ENCODE results near the gene CDHR3.

- no peak for TF ChIP-seq MAZ (IDR thresholded peaks at IDR 0.05; ENCODE audit: borderline replicate concordance, low read depth, low read length)
- TF ChIP-seq, protein P1, sequence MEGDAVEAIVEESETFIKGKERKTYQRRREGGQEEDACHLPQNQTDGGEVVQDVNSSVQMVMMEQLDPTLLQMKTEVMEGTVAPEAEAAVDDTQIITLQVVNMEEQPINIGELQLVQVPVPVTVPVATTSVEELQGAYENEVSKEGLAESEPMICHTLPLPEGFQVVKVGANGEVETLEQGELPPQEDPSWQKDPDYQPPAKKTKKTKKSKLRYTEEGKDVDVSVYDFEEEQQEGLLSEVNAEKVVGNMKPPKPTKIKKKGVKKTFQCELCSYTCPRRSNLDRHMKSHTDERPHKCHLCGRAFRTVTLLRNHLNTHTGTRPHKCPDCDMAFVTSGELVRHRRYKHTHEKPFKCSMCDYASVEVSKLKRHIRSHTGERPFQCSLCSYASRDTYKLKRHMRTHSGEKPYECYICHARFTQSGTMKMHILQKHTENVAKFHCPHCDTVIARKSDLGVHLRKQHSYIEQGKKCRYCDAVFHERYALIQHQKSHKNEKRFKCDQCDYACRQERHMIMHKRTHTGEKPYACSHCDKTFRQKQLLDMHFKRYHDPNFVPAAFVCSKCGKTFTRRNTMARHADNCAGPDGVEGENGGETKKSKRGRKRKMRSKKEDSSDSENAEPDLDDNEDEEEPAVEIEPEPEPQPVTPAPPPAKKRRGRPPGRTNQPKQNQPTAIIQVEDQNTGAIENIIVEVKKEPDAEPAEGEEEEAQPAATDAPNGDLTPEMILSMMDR (IDR thresholded peaks at IDR 0.05) = no peak
- no peak for TF ChIP-seq CHD2 (IDR thresholded peaks at IDR 0.05; ENCODE audit: low read length, partially characterized antibody)
- TF ChIP-seq ESRRA (IDR thresholded peaks at IDR 0.05; ENCODE audit: borderline replicate concordance, low read length) = no peak
- no peak for TF ChIP-seq CHD4 (IDR thresholded peaks at IDR 0.05; ENCODE audit: borderline replicate concordance)
Observed at GRCh38 chr7:106076537-106076936, 113.5 kb downstream of the CDHR3 start.
